GM10847 (cell line): ENCODE measurements around the gene CTAGE8.
"Not testable (repeated sequence)": the region's sequence is repeated elsewhere in the genome, so short reads cannot be mapped to it uniquely, and the experiment has no call there.

Experiments used
- POLR2A ChIP-seq: IDR thresholded peaks from 2 replicates; pipeline ENCODE4 v1.6.1; 2011; ENCODE audit not compliant: insufficient read length; ENCODE audit errors: extremely low read depth

CTAGE8 gene

GRCh38 chr7:144269188-144269587, at the start of gene CTAGE8:
CTAGE8 (minus strand) TSS chr7:144269288; CDS start chr7:144269250, 38 bp downstream.
- not testable (repeated sequence) for TF ChIP-seq POLR2A

GRCh38 chr7:144311872-144312469, 42.9 kb upstream of the CTAGE8 start, which contains the start of gene OR2A1:
OR2A1 (plus strand) TSS chr7:144312419; CDS start chr7:144318125, 5,706 bp downstream.
- TF ChIP-seq POLR2A: not testable (repeated sequence)

GRCh38 chr7:144264692-144265091, 4.4 kb downstream of the CTAGE8 start, which contains the start of gene OR2A7:
OR2A7 (minus strand) TSS chr7:144264792; CDS start chr7:144259628, 5,164 bp downstream.
- not testable (repeated sequence) for TF ChIP-seq POLR2A

GRCh38 chr7:144256112-144256511, 13.0 kb downstream of the CTAGE8 start:
- no peak for TF ChIP-seq POLR2A

- no peak for TF ChIP-seq POLR2A
Observed at GRCh38 chr7:144255471-144255897, 13.6 kb downstream of the CTAGE8 start.

- not testable (repeated sequence) for TF ChIP-seq POLR2A
Observed at GRCh38 chr7:144239365-144239764, 29.7 kb downstream of the CTAGE8 start, which contains the start of gene OR2A42. OR2A42 (minus strand) TSS chr7:144239605; CDS start chr7:144232843, 6,762 bp downstream.
